ENCODE results near the gene GAB2.
A peak's percentile ranks its signal among the peaks of the same experiment; 100 is the strongest.

GAB2 gene

GRCh38 chr11:78423241-78423640 is 5.6 kb upstream of the GAB2 start:
- H3K4me3 ChIP-seq (ENCODE audit: control insufficient read depth, low read depth, low read length) = no peak overlapping the region
- no peak for DNase-seq (ENCODE audit: low read depth)
- TF ChIP-seq CTCF (conservative IDR thresholded peaks at IDR 0.05; ENCODE audit: control insufficient read depth, insufficient read depth, low read depth, low read length) = no peak

- peak; percentile 88 for DNase-seq (ENCODE audit: low read depth)
- no peak for TF ChIP-seq CTCF (conservative IDR thresholded peaks at IDR 0.05; ENCODE audit: control insufficient read depth, insufficient read depth, low read depth, low read length)
- no peak overlapping the region for H3K4me3 ChIP-seq (ENCODE audit: control insufficient read depth, low read depth, low read length)
These were observed 3.2 kb upstream of the GAB2 start for GRCh38 chr11:78420796-78421209.

GRCh38 chr11:78420255-78420764 is 2.7 kb upstream of the GAB2 start:
- DNase-seq (ENCODE audit: low read depth) = peak; percentile 88
- TF ChIP-seq CTCF (conservative IDR thresholded peaks at IDR 0.05; ENCODE audit: control insufficient read depth, insufficient read depth, low read depth, low read length) = peak; percentile 78
- peak overlapping the region; percentile 11 for H3K4me3 ChIP-seq (ENCODE audit: control insufficient read depth, low read depth, low read length)

GRCh38 chr11:78419327-78419726 is 1.7 kb upstream of the GAB2 start:
- TF ChIP-seq CTCF (conservative IDR thresholded peaks at IDR 0.05; ENCODE audit: control insufficient read depth, insufficient read depth, low read depth, low read length) = no peak
- DNase-seq (ENCODE audit: low read depth) = peak; percentile 100
- no peak overlapping the region for H3K4me3 ChIP-seq (ENCODE audit: control insufficient read depth, low read depth, low read length)

GRCh38 chr11:78418584-78419211 is 1.1 kb upstream of the GAB2 start:
- H3K4me3 ChIP-seq (ENCODE audit: control insufficient read depth, low read depth, low read length) = peak overlapping the region; percentile 59
- TF ChIP-seq CTCF (conservative IDR thresholded peaks at IDR 0.05; ENCODE audit: control insufficient read depth, insufficient read depth, low read depth, low read length) = no peak
- DNase-seq (ENCODE audit: low read depth) = peak; percentile 22

GRCh38 chr11:78417888-78418583 is 416 bp upstream of the GAB2 start:
- peak; percentile 56 for DNase-seq (ENCODE audit: low read depth)
- TF ChIP-seq CTCF (conservative IDR thresholded peaks at IDR 0.05; ENCODE audit: control insufficient read depth, insufficient read depth, low read depth, low read length) = no peak
- peak overlapping the region; percentile 59 for H3K4me3 ChIP-seq (ENCODE audit: control insufficient read depth, low read depth, low read length)
